ENCODE results near the gene MYOZ2.

The MYOZ2 gene

GRCh38 chr4:119135721-119136121 lies at the start of gene MYOZ2:
Gene MYOZ2 (plus strand): TSS chr4:119135832. CDS start chr4:119136526, 694 bp downstream.
- DNase-seq (ENCODE audit: low read depth in 2 of 2): no peak

GRCh38 chr4:119087121-119087520 lies 48.5 kb upstream of the MYOZ2 start:
- DNase-seq (ENCODE audit: low read depth in 2 of 2): no peak

GRCh38 chr4:119087656-119088055 lies 48.0 kb upstream of the MYOZ2 start:
- no peak for DNase-seq (ENCODE audit: low read depth in 2 of 2)

DNA sequence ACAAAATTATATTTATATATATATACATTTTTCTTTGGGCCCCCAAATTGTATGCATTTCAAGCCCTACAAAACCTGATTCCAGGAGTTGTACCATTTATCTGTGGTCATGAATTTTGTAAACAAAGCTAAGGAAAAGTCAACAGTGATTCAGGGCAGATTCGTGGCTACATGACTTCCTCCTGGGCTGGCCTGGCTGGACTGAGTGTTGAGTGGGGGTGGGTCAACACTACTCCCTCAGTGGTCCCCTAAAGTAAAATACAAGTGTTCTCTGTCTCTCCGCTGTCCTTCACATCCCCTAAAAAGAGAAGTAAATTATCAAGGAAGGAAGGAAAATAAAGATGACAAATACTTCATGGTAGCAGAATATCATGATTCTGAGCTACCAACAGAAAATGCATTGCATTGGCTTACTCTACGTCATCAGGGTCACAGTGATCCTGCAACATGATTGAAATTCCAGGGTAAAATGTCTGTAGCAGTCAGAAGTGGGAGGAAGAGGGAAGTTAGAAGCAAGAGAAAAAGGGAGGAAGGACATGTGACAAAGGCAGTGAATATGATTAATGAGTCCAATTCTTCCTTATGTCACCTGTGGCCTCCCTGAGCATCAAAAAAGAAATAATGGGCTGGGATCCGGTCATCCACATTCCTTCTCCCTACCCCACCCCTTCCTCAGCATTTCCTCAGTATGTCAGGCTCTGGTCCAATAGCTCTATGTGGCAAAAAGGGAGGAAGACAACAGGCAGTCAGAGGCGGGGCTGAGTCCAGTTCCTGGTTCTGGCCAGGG lies 42.4 kb upstream of the MYOZ2 start:
- DNase-seq (ENCODE audit: low read depth in 2 of 2): no peak

GRCh38 chr4:119097282-119097900 lies 38.2 kb upstream of the MYOZ2 start:
- DNase-seq (ENCODE audit: low read depth in 2 of 2): no peak

- no peak for DNase-seq (ENCODE audit: low read depth in 2 of 2)
Observed at GRCh38 chr4:119098306-119098705, 37.3 kb upstream of the MYOZ2 start.

- DNase-seq (ENCODE audit: low read depth in 2 of 2): no peak
Observed at GRCh38 chr4:119099227-119099810, 36.3 kb upstream of the MYOZ2 start.

- no peak for DNase-seq (ENCODE audit: low read depth in 2 of 2)
Observed at GRCh38 chr4:119100655-119101054, 35.0 kb upstream of the MYOZ2 start.

DNA sequence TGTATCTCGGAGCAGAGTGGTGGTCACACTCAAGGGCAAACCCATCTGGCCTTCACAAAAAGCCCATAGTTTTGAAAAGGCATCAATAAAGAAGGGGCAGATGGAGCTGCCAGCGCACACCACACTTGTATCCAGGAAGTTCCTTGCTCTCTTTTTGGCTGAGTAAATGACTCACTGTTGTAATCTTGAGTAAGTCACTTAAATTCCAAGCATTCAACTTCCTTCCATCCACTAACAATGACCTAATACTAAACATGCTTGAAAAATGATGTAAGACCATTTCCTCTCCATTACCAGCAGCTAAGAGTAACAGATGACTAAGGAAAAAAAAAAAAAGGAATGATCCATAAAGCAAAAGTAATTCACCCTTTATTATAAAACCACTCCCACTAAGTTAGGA lies 32.4 kb upstream of the MYOZ2 start:
- DNase-seq (ENCODE audit: low read depth in 2 of 2): no peak

DNA sequence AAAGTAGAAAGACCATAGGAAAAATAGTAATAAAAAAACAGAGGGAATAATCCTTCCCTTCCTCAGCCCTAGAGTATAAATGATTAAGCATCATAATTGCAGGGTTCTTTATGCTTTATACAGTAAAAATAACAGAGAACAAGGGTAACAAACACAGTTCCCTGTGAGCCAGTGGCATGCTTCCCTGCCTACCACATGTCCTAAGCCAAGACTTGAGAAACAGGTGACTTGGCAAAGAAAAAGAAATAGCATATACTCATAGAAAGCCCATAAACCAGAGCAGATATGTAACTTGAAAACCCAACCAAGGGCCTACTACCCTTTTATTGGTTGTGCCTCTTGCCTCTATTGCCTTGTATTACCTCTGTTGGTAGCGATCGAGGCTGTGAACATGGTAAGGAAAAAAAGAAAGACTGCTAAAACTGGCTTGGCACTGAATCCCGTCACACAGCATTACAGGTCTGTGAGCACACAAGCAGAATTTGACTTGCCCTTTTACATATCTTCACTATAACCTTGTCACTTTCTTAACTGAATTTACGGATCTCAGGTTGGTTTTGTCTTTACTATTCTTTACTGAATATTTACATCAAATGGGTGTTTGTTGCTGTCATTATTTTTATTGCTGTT lies 30.9 kb upstream of the MYOZ2 start:
- no peak for DNase-seq (ENCODE audit: low read depth in 2 of 2)

DNA sequence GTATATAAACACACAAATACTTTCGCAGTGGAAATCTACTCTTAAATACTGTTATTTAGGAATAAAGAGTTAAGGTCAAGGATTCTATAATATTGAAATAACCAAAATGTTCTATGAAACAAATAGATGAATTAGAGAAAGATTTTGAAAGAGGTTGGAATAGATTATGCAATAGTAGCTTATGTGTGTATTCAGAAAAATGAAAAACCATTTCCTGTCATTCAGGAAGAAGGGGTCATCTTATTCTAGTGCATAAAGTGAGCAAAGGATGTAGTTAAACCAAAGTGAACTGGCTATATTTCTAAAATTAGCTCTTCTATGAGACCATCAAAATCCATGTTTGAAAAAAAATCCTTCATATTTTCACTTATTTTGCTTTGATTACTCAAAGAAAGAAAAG lies 30.0 kb upstream of the MYOZ2 start:
- DNase-seq (ENCODE audit: low read depth in 2 of 2): no peak

- DNase-seq (ENCODE audit: low read depth in 2 of 2): no peak
Observed at GRCh38 chr4:119106036-119107000, 29.3 kb upstream of the MYOZ2 start.

- DNase-seq (ENCODE audit: low read depth in 2 of 2): no peak
Observed at GRCh38 chr4:119110121-119110520, 25.5 kb upstream of the MYOZ2 start.

DNA sequence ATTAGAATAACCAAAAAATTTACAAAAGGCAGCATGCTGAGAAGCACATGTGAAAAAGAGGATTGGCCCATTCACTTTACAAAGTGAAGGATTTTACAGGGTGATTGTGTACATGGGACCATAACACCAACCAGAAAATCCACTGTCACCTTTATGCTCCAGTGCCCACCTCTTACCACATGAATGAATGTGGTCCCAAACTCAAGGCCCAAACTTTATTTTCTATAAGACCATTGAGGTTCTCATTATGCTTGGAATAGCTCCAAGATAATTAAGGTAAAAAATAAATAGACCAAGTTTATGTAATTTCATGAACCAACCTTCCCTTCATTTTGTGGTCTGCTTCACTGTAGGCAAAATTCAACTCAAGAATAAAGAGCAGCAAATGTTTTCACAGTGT lies 24.3 kb upstream of the MYOZ2 start:
- DNase-seq (ENCODE audit: low read depth in 2 of 2): no peak

DNA sequence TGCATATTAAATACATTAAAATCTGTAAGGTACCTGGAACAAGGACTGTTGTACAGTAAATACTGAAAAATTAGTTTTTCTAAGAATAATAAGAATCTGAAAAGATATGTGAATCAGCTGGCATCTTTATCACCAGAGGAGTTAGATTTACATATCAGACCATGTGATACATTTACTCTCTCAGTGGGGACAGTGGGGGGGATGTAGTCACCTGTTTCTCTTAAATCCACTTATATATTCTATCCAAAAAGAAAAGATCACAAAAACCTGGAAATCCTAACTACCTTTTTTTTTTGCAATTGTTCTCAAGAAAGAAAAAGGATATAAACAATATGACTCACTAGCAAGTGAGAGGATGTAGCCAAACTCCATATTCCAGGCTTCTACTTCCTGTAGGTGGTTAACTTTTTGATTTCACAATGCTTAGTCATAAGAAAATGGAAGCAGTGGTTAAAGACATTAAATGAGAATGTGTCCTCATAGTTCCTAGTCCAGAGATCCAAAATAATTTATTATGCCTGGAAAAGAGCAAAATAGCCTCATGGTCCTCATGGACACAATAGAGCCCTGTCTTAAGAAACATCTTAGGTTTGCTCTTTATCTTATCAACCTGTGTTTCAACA lies 22.5 kb upstream of the MYOZ2 start:
- DNase-seq (ENCODE audit: low read depth in 2 of 2): no peak

- DNase-seq (ENCODE audit: low read depth in 2 of 2): no peak
Observed at GRCh38 chr4:119116021-119116420, 19.6 kb upstream of the MYOZ2 start.

- no peak for DNase-seq (ENCODE audit: low read depth in 2 of 2)
Observed at GRCh38 chr4:119116925-119117900, 18.4 kb upstream of the MYOZ2 start.

GRCh38 chr4:119118397-119118796 lies 17.2 kb upstream of the MYOZ2 start:
- DNase-seq (ENCODE audit: low read depth in 2 of 2): no peak

DNA sequence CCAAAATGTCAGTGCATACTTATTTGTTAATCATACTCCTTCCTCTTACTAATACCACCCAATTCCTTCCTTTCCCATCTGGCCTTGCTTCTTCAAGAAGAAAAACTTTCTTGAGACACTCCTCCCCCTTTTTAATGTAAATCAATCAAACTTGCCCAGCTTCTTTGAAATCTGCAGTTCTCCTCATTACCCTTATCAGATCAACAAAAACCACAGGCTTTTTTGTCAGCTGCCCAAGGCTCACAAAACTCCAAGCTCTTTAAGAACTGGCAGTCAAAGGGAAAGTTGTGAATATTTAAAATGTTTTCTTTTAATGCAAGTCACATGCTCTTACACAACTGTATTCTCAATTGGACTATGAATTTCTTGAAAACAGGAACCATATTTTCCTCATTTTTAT lies 11.3 kb upstream of the MYOZ2 start:
- no peak for DNase-seq (ENCODE audit: low read depth in 2 of 2)

DNA sequence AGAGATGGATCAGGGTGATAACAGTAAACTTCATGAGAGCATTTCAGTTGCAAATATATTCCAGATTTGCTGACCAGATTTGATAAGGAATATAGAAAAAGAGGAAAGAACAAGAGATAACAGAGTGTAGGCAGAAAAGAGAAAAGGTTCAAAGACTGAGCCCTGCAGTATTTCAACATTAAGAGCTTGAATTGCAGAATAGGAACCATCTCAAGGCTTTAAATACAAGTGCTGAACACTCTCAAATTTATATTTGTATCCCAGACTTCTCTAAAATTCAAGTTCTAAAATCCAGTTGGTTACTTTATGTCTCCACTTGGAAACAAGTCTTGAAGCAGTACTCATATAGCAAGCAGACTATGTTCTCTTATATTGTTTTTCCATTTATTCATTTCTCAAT lies 9.7 kb upstream of the MYOZ2 start:
- no peak for DNase-seq (ENCODE audit: low read depth in 2 of 2)

Measured in stimulated activated CD8-positive, alpha-beta memory T cell treated with anti-CD3 and anti-CD28 coated beads, Interleukin-7, amount 100 ng/mL, for 4 hours (primary cell).